ENCODE measurements around the gene FASN.
"Not testable (repeated sequence)": the region's sequence is repeated elsewhere in the genome, so short reads cannot be mapped to it uniquely, and the experiment has no call there.

The FASN gene

DNA sequence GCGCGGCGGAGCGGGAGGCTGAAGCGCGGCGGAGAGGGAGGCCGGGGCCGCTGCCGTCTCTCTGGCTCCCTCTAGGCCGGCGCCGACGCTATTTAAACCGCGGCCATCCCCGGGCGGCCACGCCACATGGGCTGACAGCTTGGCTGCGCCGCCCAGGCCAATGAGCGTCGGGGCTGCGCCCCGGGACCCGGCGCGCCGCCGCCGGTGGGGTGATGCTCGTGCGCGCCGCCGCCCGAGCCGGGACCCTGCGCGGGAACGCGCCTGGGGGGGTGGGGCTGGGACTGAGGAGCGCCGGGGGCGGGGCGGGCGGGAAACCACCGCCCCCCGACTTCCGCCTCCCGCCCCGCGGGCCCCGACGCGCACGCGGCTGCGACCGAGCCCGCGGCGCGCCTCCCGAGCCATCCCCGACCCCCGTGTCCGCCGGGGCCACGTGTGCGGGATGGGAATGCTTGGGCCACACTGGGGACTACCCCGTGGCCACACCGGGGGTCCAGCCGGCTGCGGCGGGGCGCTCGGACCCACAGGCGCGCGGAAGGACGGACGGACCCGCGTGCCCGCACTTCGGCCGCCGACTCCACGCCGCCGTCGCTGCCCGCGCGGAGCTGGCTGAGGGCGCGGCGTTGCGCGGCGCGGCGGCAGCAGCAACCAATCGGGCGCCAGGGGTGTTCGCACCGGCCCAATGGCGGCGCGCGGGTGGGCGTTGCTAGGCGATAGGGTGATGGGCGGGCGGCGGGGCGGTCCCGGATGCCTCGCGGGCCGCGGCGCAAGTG, at the start of gene FASN:
TSS of gene FASN (minus strand) at position 68 of the 770 bp plus-strand sequence. CDS start 1,791 bp downstream, outside the sequence.
- peak; percentile 92 for DNase-seq (ENCODE audit: low read depth in 2 of 2)

DNA sequence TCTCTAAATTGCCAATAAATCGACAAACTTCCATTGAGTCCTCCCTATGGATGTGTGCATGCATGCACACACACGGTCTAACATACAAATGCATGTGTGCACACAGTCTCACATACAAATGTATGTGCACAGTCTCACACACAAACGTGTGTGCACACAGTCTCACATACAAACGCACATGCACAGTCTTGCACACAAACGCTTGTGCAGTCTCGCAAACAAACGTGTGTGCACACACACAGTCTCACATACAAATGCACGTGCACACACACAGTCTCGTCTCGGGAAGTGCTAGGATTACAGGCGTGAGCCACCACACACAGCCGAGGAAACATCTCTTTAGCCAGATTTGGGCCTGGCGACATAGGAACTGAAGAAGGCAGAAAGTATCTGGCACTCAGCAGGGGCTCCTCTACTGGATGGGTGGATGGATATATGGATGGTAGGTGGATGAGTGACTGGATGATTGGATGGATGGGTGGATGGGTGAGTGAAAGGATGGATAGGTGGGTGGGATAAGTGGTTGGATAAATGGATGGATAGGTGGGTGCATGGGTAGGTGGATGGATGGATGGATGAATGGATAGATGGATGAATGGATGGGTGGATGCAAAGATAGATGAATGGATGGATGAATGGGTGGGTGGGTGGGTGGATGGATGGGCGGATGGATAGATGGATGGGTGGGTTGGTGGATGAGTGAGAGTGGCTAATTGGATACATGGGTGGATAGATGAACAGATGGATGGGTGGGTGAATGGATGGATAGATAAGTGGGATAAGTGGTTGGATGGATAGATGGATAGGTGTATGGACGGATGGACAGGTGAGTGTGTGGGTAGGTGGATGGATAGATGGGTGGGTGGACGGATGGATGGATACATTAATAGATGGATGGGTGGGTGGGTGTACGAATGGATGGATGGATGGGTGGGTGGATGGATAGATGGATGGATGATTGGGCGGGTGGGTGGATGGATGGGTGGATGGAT, 48.9 kb upstream of the FASN start:
- DNase-seq (ENCODE audit: low read depth in 2 of 2), result no peak

- no peak for DNase-seq (ENCODE audit: low read depth in 2 of 2)
Observed at GRCh38 chr17:82145550-82146155, 47.6 kb upstream of the FASN start.

- no peak for DNase-seq (ENCODE audit: low read depth in 2 of 2)
Observed at GRCh38 chr17:82143333-82143732, 45.3 kb upstream of the FASN start.

DNA sequence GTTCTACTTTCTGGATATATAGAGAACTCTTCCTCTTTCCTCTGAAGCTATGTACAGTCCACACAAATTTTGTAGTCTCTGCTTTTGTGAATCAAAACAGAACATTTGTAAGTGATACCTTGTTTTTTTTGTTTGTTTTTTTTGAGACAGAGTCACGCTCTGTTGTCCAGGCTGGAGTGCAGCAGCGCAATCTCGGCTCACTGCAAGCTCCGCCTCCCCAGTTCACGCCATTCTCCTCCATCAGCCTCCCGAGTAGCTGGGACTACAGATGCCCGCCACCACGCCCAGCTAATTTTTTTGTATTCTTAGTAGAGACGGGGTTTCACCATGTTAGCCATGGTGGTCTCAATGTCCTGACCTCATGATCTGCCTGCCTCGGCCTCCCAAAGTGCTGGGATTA, 41.9 kb upstream of the FASN start:
- DNase-seq (ENCODE audit: low read depth in 2 of 2), result not testable (repeated sequence)

DNA sequence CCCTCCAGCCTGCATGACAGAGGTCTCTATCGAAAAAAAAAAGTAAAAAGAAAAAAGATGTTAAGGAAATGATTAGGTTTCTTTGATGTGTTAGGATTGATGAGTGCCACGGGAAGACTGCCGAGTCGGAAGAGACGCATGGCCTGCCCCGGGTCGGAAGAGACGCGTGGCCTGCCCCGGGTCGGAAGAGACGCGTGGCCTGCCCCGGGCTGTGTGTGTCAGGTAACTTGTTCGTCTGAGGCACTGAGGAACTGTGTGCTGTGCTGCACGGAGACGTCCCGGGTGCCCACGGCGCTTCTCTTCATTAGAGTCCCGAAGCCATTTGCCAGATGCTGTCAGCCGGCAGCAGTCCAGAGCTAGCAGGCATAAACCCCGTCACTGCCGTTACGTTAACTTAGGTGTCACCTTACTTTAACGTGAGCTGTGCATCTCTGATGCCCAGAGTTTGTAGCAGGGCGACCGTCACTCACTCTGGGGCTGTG, 40.5 kb upstream of the FASN start:
- DNase-seq (ENCODE audit: low read depth in 2 of 2), result no peak

DNA sequence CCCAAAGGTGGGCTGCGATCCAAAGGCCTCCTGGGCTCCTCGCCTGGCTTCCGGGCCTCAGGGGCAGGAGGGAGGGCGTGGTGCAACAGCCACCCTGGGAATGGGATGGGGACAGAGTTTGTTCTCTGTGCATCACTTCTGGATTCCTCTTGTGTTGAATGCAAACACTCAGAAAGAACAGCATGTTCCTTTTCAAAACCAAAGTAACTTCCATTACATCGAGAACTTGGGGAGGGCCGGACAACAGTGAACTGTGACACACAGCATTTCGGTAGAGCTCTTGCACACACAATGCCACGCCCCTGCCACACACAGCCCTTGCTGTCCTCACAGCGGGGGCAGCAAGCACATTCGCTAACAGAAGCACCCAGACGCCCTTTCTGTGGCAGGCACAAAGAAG, 36.1 kb upstream of the FASN start:
- no peak for DNase-seq (ENCODE audit: low read depth in 2 of 2)

- peak; percentile 15 to 16 for DNase-seq (ENCODE audit: low read depth in 2 of 2)
Observed at GRCh38 chr17:82133166-82133953, 35.3 kb upstream of the FASN start.

GRCh38 chr17:82129095-82129494, 31.1 kb upstream of the FASN start:
- DNase-seq (ENCODE audit: low read depth in 2 of 2), result no peak

GRCh38 chr17:82128287-82128686, 30.3 kb upstream of the FASN start:
- no peak for DNase-seq (ENCODE audit: low read depth in 2 of 2)

- DNase-seq (ENCODE audit: low read depth in 2 of 2), result no peak
Observed at GRCh38 chr17:82127704-82128103, 29.7 kb upstream of the FASN start.

DNA sequence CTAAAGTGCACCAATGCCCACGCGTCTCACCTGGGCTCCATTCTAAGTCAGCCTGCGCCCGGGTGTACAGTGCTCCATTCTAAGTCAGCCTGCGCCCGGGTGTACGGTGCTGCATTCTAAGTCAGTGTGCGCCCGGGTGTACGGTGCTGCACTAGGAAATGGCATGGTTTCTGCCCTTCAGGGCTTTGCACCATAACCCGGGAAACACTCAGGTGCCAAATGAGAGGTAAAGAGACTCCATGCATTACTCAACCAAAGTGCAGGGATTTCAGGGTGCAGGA, 29.2 kb upstream of the FASN start:
- no peak for DNase-seq (ENCODE audit: low read depth in 2 of 2)

DNA sequence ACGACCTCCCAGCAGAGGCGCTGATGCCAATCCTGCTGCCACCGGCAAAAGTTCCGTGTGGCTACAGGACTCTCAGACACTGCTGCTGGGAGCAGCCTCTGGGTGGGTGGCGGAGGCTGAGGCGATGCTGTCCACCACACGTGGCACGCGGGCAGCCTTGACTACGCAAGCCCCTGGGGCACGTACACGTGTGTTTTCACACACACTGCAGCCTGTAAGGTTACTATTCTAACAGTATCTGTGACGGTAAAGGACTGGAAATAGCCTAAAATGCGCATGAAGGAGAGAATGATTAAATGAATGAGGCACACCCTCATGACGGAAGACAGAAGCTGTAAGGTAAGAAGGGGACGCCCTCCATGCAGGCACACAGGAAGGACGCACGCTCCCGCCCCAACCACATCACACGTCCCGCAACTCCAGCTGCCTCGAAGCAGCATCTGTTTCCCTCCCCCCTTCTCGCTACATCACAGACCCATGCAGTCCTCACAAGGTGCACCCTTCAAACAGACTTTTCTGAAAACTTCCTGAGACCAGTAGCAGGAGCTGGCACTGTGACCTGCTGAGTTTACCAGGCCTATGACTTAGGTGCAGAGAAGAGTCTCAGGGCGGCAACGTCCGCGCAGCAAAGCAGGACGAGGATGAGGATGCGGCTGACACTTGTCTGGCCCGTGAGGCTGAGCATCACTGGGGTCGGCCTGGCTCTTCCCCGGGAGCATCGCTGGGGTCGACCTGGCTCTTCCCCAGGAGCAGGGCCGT, 28.7 kb upstream of the FASN start:
- no peak for DNase-seq (ENCODE audit: low read depth in 2 of 2)

- DNase-seq (ENCODE audit: low read depth in 2 of 2), result no peak
Observed at GRCh38 chr17:82124101-82124500, 26.1 kb upstream of the FASN start.

DNA sequence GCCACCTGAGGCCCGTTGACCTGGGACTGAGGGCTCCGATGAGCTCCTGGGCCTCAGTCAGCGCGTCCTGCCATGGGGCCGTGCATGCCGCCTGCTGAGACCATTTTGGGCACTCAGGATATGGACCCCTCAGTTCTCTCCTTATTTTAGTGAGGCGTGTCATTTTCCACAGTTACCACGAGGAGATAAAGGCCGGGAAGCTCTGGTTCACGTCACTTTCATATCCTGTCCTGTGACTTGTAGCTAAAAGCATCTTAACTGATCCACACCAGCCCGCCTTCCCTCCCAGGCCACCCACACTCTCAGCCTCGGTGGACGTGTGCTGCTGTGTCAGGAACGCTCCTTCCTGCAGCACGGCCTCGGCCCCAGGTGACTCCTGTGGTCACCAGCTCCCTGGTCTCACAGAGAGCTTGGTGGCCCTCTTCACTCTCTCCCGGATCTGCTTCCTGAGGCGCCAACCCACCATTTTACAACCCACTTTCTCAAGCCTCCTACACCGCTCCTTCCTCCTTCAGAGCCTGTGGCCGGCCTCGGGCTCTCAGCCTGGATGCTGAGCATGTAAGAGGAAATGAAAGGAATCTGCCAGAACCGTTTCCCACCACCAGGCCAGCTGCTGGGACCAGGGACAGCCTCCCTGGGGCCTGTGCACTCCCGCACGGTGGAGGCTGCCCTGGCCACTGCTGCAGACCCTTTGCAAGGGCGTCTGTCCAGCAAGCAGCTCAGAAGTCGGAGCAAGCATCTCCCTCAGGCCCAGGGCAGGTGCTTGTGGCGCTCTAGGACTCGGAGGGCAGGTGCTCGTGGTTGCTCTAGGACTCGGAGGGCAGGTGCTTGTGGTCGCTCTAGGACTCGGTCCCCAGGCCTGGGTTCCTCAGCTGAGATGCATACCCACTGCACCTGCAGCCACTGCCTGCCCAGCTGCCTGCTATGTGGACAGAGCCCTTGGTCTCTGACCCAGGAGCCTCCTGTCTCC, 23.9 kb upstream of the FASN start:
- no peak for DNase-seq (ENCODE audit: low read depth in 2 of 2)

GRCh38 chr17:82121246-82121645, 23.2 kb upstream of the FASN start:
- no peak for DNase-seq (ENCODE audit: low read depth in 2 of 2)

GRCh38 chr17:82120148-82120547, 22.1 kb upstream of the FASN start:
- peak; percentile 20 to 25 for DNase-seq (ENCODE audit: low read depth in 2 of 2)

DNA sequence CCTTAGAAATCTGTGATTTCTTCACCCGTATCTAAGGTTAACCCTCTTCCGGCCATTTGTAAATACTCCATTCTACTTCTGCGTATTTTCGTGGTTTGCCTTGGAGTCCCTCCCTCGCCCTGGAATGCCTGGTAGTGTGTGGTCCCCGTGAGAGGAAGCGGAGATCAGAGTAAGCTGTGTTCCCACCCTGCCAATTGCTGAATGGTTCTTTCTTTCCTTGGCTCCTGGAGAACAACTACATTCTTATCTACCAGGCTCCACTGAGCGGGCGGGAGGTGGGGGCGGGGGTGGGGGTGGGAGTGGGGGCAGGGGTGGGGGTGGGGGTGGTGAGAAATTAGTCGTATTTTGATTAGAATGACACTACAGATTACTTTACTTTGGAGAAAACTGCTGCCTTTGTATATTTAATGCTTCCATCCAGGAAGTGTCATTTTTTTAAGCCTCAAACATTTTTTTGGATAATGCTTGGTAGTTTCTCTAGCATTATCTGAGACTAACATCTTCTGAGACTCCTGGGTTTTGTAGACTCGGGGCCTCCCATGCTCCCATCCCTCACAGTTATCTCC, 20.9 kb upstream of the FASN start:
- no peak for DNase-seq (ENCODE audit: low read depth in 2 of 2)

DNA sequence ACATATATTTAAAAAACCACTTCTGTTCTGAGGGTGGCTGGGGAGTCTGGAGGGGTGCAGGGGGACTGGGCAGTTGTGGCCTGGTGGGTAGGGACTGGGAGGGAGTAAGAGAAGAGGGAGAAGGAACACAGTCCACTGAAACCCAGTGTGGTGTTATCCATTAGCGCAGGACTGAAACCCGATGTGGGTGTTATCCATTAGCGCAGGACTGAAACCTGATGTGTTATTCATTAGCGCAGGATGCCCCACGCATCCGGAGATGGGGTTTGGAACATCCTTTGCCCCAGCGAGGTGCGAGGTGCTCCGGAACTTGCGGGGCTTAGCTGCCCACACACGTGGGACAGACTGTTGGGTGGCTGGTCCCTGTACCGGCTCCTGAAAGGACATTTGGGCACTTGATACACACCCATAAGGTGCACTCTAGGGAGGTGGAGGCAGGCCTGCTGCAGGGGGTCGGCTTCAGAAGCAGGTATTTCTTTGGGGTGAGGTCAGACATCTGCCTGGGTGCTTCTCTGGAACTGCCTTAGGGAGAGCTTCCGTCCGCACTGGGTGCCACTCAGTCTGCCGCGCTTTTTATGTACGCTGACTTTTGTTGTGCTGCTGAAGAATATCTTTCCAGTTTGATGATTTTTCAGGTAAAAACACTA, 20.3 kb upstream of the FASN start:
- DNase-seq (ENCODE audit: low read depth in 2 of 2), result no peak
